ENCODE measurements around the gene CKB. TPM values are rescaled to one million over a fixed set of nuclear protein-coding genes. Genes with fewer than 3 reads are reported as not detected.
"Not testable (repeated sequence)": the region's sequence is repeated elsewhere in the genome, so short reads cannot be mapped to it uniquely, and the experiment has no call there.

Gene CKB
- total RNA-seq, 1 donor: 5.1 TPM

DNA sequence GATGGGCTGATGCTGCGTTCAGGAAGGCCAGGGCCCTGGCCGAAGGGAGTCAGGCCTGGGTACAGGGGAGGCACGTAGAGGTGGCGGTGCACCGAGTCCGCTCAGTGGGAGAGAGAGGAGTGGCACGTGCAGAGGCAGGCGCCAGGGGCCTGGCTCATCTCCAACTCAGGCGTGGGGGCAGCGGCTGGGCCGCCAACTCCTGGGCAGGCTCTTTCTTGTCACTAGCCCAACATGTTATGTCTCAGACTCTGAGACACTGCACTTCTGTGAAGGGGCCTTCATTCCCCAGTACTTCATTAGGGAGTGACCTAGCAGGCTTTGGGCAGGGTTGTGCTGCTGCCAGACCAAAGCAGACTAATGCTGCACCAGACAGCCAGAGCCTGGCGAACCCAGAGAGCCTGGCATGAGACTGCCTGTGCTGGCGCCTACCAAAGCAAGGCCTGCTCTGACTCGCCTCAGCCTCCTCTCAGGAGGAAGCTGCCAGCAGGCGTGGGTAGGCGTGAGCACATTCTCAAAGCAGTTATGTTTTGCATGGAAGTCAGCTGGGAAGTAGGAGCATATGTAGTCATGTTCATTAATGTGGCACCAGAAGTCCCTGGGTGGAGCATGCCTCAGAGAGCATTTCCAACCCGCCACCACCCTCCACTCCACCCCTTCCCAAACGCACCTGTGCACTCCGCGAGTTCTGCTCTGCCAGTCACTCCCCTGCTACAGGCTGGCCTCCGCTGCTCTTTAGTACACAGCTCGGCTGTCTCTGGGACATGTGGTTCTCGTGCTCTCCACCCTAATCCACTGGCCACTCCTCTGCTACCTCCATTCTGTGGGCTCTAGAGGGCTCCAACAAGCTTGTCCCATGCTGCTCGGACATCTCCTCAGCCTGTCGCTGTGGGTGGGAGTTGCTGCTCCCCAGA is 9.7 kb downstream of the CKB start:
- Histone ChIP-seq H3K79me2 (ENCODE audit: insufficient read depth, low read length) (no peaks in the 10 kb centered on the region), H3K36me3 (ENCODE audit: insufficient read depth, low read length) (peaks cover 23% of the 10 kb centered on the region), H3K4me3 (ENCODE audit: insufficient read depth, low read length) (no peak overlapping the region), H3K4me1 (ENCODE audit: insufficient read depth, low read length) (peaks cover 15% of the 10 kb centered on the region), H3K9me3 (ENCODE audit: low read depth, low read length) (no peaks in the 10 kb centered on the region), H3K4me2 (ENCODE audit: insufficient read depth, low read length) (no peak overlapping the region), H3K27ac (ENCODE audit: low read depth, low read length) (peak overlapping the region; percentile 38), H4K20me1 (ENCODE audit: insufficient read depth, low read length) (peaks cover 7% of the 10 kb centered on the region), H3K27me3 (ENCODE audit: insufficient read depth, low read length) (no peaks in the 10 kb centered on the region), H2AFZ (ENCODE audit: low read length) (no peak overlapping the region)
- TF ChIP-seq, protein P1, sequence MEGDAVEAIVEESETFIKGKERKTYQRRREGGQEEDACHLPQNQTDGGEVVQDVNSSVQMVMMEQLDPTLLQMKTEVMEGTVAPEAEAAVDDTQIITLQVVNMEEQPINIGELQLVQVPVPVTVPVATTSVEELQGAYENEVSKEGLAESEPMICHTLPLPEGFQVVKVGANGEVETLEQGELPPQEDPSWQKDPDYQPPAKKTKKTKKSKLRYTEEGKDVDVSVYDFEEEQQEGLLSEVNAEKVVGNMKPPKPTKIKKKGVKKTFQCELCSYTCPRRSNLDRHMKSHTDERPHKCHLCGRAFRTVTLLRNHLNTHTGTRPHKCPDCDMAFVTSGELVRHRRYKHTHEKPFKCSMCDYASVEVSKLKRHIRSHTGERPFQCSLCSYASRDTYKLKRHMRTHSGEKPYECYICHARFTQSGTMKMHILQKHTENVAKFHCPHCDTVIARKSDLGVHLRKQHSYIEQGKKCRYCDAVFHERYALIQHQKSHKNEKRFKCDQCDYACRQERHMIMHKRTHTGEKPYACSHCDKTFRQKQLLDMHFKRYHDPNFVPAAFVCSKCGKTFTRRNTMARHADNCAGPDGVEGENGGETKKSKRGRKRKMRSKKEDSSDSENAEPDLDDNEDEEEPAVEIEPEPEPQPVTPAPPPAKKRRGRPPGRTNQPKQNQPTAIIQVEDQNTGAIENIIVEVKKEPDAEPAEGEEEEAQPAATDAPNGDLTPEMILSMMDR (IDR thresholded peaks at IDR 0.05; ENCODE audit: extremely low read depth, low read depth, low read length): no peak
- DNase-seq (ENCODE audit: insufficient read length, low spot score, missing footprints): peak; percentile 99

DNA sequence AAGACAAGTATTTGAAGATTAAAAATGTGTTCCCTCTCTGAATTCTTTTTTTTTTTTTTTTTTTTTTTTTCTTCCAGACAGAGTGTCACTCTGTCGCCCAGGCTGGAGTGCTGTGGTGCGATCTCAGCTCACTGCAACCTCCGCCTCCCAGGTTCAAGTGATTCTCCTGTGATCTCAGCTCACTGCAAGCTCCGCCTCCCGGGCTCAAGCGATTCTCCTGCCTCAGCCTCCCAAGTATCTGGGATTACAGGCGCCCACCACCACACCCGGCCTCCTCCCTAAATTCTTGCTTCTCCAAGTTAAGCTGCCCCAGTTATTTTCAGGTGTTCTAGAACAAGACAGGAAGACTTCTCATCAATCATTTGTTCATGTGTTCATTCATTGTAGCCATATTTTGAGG is 10.4 kb downstream of the CKB start:
- peaks cover 31% of the 10 kb centered on the region for H3K36me3 ChIP-seq (ENCODE audit: insufficient read depth, low read length)
- not testable (repeated sequence) for H3K4me2 ChIP-seq (ENCODE audit: insufficient read depth, low read length); H3K9me3 ChIP-seq (ENCODE audit: low read depth, low read length); H4K20me1 ChIP-seq (ENCODE audit: insufficient read depth, low read length); H3K79me2 ChIP-seq (ENCODE audit: insufficient read depth, low read length); H2AFZ ChIP-seq (ENCODE audit: low read length); DNase-seq (ENCODE audit: insufficient read length, low spot score, missing footprints); H3K27me3 ChIP-seq (ENCODE audit: insufficient read depth, low read length); H3K4me3 ChIP-seq (ENCODE audit: insufficient read depth, low read length)
- peak overlapping the region; percentile 38 for H3K27ac ChIP-seq (ENCODE audit: low read depth, low read length)
- H3K4me1 ChIP-seq (ENCODE audit: insufficient read depth, low read length): peaks cover 15% of the 10 kb centered on the region

DNA sequence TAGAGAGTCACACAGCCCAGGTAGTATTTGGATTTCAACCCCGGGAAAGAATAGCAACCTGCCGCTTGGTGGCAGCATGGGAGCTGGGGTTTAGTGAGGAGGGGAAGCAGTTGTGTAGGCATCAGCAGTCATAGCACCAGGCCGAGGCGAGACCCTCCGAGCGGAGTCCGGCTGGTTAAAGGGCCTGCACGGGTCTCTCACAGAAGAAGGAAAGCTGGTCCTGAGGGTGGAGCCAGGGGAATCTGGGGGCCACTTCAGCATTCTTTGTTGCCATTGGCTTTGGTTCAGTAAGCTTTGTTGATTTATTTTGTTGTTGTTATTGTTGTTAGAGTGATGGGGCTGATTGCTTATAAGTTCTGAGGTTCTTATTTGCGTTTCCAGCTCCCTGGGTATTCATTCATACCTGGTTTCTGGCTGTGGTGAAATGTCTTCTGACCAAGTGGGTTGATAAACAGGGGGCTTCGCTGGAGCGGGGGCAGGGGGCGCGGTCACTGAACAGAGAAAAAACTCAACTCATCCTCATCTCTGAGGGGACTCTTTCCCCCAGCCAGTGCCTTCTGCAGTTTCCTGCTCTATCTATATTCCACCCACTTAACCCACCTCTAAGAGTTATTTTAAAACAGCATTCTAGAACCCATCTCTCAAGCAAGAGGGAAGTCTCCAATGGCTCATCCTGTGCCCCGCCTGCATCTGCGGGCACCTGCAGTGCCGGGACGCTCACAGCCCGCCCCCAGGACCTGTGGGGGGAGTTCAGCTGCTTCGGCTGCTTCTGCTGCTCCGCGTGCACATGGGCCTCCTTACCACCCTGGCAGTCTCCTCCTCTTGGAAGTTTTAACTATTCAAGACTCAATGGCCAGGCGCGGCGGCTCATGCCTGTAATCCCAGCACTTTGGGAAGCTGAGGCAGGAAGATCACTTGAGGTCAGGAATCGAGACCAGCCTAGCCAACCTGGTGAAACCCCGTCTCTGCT is 11.6 kb downstream of the CKB start:
- Histone ChIP-seq H3K4me2 (ENCODE audit: insufficient read depth, low read length) (no peak overlapping the region), H3K4me1 (ENCODE audit: insufficient read depth, low read length) (peaks cover 15% of the 10 kb centered on the region), H2AFZ (ENCODE audit: low read length) (no peak overlapping the region), H4K20me1 (ENCODE audit: insufficient read depth, low read length) (peaks cover 8% of the 10 kb centered on the region), H3K9me3 (ENCODE audit: low read depth, low read length) (no peaks in the 10 kb centered on the region), H3K27me3 (ENCODE audit: insufficient read depth, low read length) (no peaks in the 10 kb centered on the region), H3K79me2 (ENCODE audit: insufficient read depth, low read length) (no peaks in the 10 kb centered on the region), H3K27ac (ENCODE audit: low read depth, low read length) (no peak overlapping the region), H3K4me3 (ENCODE audit: insufficient read depth, low read length) (no peak overlapping the region), H3K36me3 (ENCODE audit: insufficient read depth, low read length) (peaks cover 31% of the 10 kb centered on the region)
- DNase-seq (ENCODE audit: insufficient read length, low spot score, missing footprints): peak; percentile 44
- TF ChIP-seq, protein P1 (IDR thresholded peaks at IDR 0.05; ENCODE audit: extremely low read depth, low read depth, low read length): no peak

DNA sequence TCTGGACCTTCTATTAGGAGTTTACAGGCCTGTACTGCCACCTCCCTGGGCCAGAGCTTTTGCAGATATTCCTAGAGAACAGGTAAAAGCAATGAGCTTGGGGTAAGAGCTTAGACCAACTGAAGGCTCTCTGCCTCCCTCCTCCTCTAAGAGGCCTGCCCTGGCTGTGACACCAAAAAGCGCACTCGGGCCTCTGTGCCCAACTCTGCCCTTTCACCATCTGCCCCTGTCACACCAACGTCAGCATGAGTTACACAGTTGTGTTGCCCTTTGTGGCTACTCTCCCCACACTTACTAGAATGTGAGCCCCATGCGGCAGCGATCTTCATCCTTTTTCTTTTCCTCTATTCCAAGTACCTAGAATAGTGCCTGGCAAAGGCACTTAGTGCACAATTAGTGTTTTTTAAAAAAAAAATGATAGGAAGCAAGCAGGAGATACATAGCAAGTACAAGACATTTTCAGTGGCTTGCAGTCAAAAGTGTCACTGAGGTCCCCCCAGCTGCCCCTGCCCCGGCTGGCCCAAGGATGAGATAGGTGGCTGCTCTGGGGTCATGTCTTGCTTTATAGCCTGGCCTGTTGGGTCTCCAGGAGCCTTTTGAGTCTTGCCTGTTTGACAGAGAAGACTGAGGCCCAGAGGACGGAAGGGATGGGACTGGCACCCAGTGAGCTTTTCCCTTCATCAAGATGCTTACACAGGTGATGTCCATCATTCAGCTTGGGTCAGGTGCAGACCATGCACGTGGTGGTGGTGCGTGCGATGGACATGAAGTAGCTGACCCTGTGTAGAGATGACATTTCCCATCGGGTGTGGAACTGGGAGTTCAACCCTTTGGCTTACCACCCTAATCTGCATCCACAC is 12.5 kb downstream of the CKB start:
- TF ChIP-seq, protein P1 (IDR thresholded peaks at IDR 0.05; ENCODE audit: extremely low read depth, low read depth, low read length): no peak
- H4K20me1 ChIP-seq (ENCODE audit: insufficient read depth, low read length): peaks cover 9% of the 10 kb centered on the region
- H3K9me3 ChIP-seq (ENCODE audit: low read depth, low read length): no peaks in the 10 kb centered on the region
- no peak overlapping the region for H2AFZ ChIP-seq (ENCODE audit: low read length)
- no peak overlapping the region for H3K4me2 ChIP-seq (ENCODE audit: insufficient read depth, low read length)
- peaks cover 15% of the 10 kb centered on the region for H3K4me1 ChIP-seq (ENCODE audit: insufficient read depth, low read length)
- H3K4me3 ChIP-seq (ENCODE audit: insufficient read depth, low read length): no peak overlapping the region
- peaks cover 36% of the 10 kb centered on the region for H3K36me3 ChIP-seq (ENCODE audit: insufficient read depth, low read length)
- no peaks in the 10 kb centered on the region for H3K27me3 ChIP-seq (ENCODE audit: insufficient read depth, low read length)
- H3K79me2 ChIP-seq (ENCODE audit: insufficient read depth, low read length): no peaks in the 10 kb centered on the region
- peak; percentile 48 for DNase-seq (ENCODE audit: insufficient read length, low spot score, missing footprints)
- no peak overlapping the region for H3K27ac ChIP-seq (ENCODE audit: low read depth, low read length)
